ENCODE results near the gene TTBK1.

Gene TTBK1

DNA sequence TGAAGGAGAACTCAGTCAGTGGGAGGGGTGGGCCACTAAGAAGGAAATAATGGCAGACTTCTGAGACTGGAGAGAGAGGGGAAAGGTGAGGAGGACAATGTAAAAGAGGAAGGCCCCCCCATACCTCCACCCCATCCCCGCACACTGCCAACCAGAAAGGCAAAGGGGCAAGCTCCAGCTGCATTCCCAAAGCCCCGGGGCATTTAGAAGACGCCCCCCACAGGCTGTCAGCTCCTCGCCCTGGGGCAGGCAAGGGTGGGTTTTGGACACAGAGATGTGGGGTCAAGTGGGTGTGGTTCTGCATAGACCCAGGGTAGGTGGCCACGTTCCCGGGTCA is 34.0 kb downstream of the TTBK1 start:
- Histone ChIP-seq H3K4me1 (peaks cover 14% of the 10 kb centered on the region), H3K27ac (no peak overlapping the region), H3K4me2 (no peak overlapping the region)

DNA sequence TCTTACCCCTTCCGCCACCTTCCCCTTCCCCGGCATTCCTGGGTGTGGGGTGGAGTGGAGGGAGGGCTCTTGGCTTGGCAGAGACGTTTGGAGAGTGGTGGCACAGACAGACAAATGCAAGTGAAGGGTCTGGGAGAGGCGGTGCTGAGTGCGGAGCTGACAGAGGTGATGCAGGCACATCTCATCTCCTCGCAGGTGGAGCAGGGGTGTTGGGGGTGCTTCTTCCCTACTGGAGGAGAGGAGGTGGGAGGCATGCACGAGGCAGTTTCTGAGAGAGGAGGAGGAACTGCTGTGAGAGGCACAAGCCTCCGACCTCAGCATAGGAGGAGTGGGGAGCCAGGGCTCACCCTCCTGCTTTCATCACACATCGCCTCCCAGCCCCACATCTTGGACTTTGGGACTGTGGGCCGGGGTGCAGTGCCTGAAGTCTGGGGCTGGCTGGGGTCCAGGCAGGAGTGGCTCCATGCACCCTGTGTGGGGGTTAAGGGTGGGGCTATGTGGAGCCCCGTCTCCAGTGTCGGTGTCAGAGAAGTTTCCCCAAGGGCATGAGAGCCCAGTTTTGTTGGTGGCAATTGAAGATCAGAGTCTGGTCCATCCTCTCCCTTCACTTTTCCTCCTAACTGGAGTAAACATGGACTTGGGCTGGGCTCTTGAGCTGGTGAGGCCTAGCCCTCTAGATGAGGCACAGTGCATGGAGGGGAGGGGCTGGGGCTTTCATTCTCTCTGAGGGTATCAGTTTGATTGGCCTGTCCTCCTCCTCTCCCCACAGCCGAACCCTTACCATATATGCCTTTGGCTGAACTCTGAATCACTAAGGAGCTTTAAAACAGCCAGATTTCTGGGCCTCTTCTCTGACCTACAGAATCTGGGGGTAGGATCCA is 34.6 kb downstream of the TTBK1 start:
- Histone ChIP-seq H3K9me3 (no peaks in the 10 kb centered on the region), H3K4me2 (no peak overlapping the region), H3K36me3 (no peaks in the 10 kb centered on the region), H3K4me3 (no peak overlapping the region), H3K27ac (no peak overlapping the region), H3K4me1 (peaks cover 19% of the 10 kb centered on the region), H3K27me3 (peaks cover 53% of the 10 kb centered on the region), H3K9ac (no peak overlapping the region), H4K20me1 (peaks cover 6% of the 10 kb centered on the region; the same call in 1 of the 2 replicates)
- TF ChIP-seq Cebpa-rat (IDR thresholded peaks at IDR 0.05), result no peak

More for the DNA sequence above, 34.0 kb downstream of the TTBK1 start:
- Histone ChIP-seq H3K9ac (no peak overlapping the region), H3K36me3 (no peaks in the 10 kb centered on the region), H3K4me3 (no peak overlapping the region), H4K20me1 (peaks cover 6% of the 10 kb centered on the region; the same call in 1 of the 2 replicates), H3K27me3 (peaks cover 53% of the 10 kb centered on the region), H3K9me3 (no peaks in the 10 kb centered on the region)
- no peak for TF ChIP-seq Cebpa-rat (IDR thresholded peaks at IDR 0.05)

DNA sequence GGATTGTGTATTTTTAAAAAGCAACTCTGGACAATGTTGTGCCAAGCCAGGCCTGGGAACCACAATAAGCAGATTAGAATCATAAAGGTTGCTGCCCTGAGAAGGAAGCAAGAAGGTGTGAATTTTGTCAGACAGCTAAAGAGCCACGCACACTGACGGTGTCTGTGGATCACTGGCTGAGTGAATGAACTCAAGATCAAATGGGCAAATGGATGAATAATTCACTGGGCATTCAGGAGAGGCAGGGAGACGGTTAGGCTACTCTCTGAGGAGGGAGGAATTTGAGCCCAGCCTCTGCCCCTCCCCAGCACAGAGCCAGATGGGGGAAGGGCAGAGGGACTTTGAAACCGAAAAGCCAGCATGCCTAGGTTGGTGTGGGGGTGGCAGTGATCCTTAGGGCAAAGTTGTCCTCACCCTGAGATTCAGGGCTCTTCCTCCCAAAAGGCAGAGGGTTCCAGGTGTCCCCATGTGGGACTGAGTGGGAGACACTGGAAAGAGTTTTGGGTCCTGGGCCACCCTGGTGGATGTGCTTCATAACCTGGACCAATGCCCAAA is 35.3 kb downstream of the TTBK1 start:
- Histone ChIP-seq H3K4me1 (peaks cover 24% of the 10 kb centered on the region), H4K20me1 (peaks cover 6% of the 10 kb centered on the region; the same call in 1 of the 2 replicates), H3K27me3 (peaks cover 48% of the 10 kb centered on the region), H3K27ac (no peak overlapping the region), H3K4me2 (no peak overlapping the region), H3K36me3 (no peaks in the 10 kb centered on the region), H3K9ac (no peak overlapping the region), H3K4me3 (no peak overlapping the region), H3K9me3 (no peaks in the 10 kb centered on the region)
- TF ChIP-seq Cebpa-rat (IDR thresholded peaks at IDR 0.05), result no peak

DNA sequence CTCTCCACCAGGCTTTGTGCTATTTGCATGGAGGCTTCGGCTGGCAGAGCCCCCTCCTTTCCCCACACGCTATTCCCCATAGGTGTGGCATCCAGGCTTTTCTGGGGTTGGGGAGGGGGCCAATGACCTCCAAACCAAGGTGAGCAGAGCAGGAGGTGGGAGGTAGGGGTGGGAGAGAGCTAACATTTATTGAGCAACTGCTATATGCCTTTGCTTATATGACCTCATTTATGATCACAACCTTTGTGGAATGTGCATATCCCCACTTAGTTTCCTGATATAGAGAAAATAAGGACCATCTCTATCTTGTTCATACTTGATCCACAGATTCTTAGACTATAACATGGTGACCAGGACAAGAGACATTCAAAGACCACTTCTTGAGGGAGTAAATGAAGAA is 37.0 kb downstream of the TTBK1 start:
- Histone ChIP-seq H3K9me3 (no peaks in the 10 kb centered on the region), H3K4me2 (no peak overlapping the region), H3K4me1 (peaks cover 24% of the 10 kb centered on the region), H3K27me3 (peaks cover 38% of the 10 kb centered on the region), H3K9ac (no peak overlapping the region), H3K27ac (no peak overlapping the region), H3K36me3 (no peaks in the 10 kb centered on the region), H3K4me3 (no peak overlapping the region), H4K20me1 (peaks cover 6% of the 10 kb centered on the region; the same call in 1 of the 2 replicates)
- no peak for TF ChIP-seq Cebpa-rat (IDR thresholded peaks at IDR 0.05)

DNA sequence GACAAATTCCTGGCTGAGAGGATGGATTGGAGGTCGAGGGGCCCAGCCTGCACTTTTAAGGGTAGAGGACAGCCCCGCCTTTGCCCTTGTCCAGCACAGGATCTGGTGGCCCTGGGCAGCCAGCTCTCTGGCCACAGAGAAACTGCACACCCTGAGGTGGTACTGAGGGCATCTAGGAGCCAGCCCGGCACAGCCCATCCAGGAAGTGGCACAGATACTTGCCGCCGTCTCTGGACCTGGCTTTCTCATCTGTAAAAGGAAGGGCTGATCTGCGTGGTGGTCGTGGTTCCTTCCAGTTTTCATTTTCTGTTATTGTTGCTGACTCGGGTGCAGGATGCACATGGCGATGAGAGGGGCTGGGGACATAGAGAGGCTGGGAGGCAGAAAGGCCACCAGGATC is 38.8 kb downstream of the TTBK1 start:
- H3K4me1 ChIP-seq, result peaks cover 27% of the 10 kb centered on the region
- H3K4me3 ChIP-seq, result no peak overlapping the region
- no peak overlapping the region for H3K27ac ChIP-seq
- H3K9me3 ChIP-seq, result no peaks in the 10 kb centered on the region
- TF ChIP-seq Cebpa-rat (IDR thresholded peaks at IDR 0.05), result no peak
- no peak overlapping the region for H3K9ac ChIP-seq
- peaks cover 35% of the 10 kb centered on the region for H3K27me3 ChIP-seq
- no peak overlapping the region for H3K4me2 ChIP-seq
- H3K36me3 ChIP-seq, result no peaks in the 10 kb centered on the region
- no peaks in the 10 kb centered on the region for H4K20me1 ChIP-seq

DNA sequence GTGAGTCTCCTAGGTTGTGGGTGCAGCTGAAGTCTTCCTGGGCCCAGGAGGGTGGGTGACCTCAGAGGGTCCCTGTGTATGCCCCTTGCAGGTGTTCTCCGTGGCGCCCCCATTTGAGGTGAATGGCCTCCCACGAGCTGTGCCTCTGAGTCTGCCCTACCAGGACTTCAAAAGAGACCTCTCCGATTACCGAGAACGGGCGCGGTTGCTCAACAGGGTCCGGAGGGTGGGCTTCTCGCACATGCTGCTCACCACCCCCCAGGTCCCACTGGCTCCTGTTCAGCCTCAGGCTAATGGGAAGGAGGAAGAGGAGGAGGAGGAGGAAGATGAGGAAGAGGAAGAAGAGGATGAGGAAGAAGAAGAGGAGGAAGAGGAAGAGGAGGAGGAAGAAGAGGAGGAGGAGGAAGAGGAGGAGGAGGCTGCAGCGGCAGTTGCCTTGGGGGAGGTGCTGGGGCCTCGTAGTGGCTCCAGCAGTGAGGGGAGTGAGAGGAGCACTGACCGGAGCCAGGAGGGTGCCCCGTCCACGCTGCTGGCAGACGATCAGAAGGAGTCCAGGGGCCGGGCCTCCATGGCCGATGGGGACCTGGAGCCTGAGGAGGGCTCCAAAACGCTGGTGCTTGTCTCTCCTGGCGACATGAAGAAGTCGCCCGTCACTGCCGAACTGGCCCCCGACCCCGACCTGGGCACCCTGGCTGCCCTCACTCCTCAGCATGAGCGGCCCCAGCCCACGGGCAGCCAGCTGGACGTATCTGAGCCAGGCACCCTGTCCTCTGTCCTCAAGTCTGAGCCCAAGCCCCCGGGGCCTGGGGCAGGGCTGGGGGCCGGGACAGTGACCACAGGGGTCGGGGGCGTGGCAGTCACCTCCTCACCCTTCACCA is 39.6 kb downstream of the TTBK1 start:
- peaks cover 35% of the 10 kb centered on the region for H3K4me1 ChIP-seq

DNA sequence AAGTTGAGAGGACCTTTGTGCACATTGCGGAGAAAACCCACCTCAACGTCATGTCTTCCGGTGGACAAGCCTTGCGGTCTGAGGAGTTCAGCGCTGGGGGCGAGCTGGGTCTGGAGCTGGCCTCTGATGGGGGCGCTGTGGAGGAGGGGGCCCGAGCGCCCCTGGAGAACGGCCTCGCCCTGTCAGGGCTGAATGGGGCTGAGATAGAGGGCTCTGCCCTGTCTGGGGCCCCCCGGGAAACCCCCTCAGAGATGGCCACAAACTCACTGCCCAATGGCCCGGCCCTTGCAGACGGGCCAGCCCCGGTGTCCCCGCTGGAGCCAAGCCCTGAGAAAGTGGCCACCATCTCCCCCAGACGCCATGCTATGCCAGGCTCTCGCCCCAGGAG is 40.2 kb downstream of the TTBK1 start:
- no peaks in the 10 kb centered on the region for H4K20me1 ChIP-seq
- peaks cover 22% of the 10 kb centered on the region for H3K27me3 ChIP-seq
- no peaks in the 10 kb centered on the region for H3K36me3 ChIP-seq
- TF ChIP-seq Cebpa-rat (IDR thresholded peaks at IDR 0.05), result no peak
- no peaks in the 10 kb centered on the region for H3K9me3 ChIP-seq
- no peak overlapping the region for H3K4me2 ChIP-seq
- no peak overlapping the region for H3K9ac ChIP-seq
- H3K4me3 ChIP-seq, result no peak overlapping the region
- H3K4me1 ChIP-seq, result peaks cover 41% of the 10 kb centered on the region
- no peak overlapping the region for H3K27ac ChIP-seq

More for the DNA sequence above, 39.6 kb downstream of the TTBK1 start:
- Histone ChIP-seq H4K20me1 (no peaks in the 10 kb centered on the region), H3K36me3 (no peaks in the 10 kb centered on the region), H3K27ac (no peak overlapping the region), H3K9ac (no peak overlapping the region), H3K27me3 (peaks cover 27% of the 10 kb centered on the region), H3K4me3 (no peak overlapping the region), H3K4me2 (peak overlapping the region; percentile 21), H3K9me3 (no peaks in the 10 kb centered on the region)
- TF ChIP-seq Cebpa-rat (IDR thresholded peaks at IDR 0.05), result no peak

DNA sequence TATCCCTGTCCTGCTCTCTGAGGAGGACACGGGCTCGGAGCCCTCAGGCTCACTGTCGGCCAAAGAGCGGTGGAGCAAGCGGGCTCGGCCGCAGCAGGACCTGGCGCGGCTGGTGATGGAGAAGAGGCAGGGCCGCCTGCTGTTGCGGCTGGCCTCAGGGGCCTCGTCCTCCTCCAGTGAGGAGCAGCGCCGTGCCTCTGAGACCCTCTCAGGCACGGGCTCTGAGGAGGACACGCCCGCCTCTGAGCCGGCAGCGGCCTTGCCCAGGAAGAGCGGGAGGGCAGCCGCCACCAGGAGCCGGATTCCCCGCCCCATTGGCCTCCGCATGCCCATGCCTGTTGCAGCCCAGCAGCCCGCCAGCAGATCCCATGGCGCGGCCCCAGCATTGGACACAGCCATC is 40.6 kb downstream of the TTBK1 start:
- H3K27ac ChIP-seq, result no peak overlapping the region
- H3K9me3 ChIP-seq, result no peaks in the 10 kb centered on the region
- H3K27me3 ChIP-seq, result peaks cover 22% of the 10 kb centered on the region
- no peaks in the 10 kb centered on the region for H4K20me1 ChIP-seq
- H3K4me3 ChIP-seq, result no peak overlapping the region
- peaks cover 45% of the 10 kb centered on the region for H3K4me1 ChIP-seq
- TF ChIP-seq Cebpa-rat (IDR thresholded peaks at IDR 0.05), result no peak
- no peaks in the 10 kb centered on the region for H3K36me3 ChIP-seq
- H3K9ac ChIP-seq, result no peak overlapping the region
- no peak overlapping the region for H3K4me2 ChIP-seq

DNA sequence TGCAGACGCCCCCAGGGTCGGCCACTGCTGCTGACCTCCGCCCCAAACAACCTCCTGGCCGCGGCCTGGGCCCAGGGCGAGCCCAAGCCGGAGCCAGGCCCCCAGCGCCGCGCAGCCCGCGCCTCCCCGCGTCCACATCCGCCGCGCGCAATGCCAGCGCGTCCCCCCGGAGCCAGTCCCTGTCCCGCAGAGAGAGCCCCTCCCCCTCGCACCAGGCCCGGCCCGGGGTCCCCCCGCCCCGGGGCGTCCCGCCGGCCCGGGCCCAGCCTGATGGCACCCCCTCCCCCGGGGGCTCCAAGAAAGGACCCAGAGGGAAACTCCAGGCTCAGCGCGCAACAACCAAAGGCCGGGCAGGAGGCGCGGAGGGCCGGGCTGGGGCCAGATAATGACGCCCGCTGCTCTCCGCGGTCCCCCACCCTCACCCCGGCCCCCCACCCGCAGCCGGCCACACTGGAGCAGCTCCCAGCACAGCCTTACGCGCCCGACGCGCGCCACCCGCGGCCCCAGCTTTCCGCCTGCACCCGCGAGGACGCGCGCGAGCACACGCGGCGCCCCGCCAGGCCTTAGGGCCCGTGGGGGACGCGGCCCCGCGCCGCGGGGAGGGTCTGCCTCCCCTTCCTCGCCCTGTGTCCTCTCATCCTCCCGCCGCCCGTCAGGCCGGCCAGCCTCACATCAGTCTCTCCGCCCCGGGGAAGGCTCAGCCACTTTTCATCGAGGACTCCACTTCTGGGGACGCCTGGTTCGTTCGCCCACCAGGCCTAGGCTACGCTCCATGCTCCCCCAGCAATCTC is 41.9 kb downstream of the TTBK1 start:
- H3K27ac ChIP-seq, result no peak overlapping the region
- H3K4me2 ChIP-seq, result no peak overlapping the region
- H3K9me3 ChIP-seq, result no peaks in the 10 kb centered on the region
- H3K9ac ChIP-seq, result no peak overlapping the region
- H4K20me1 ChIP-seq, result no peaks in the 10 kb centered on the region
- H3K4me3 ChIP-seq, result no peak overlapping the region
- no peaks in the 10 kb centered on the region for H3K36me3 ChIP-seq
- TF ChIP-seq Cebpa-rat (IDR thresholded peaks at IDR 0.05), result no peak
- H3K4me1 ChIP-seq, result peaks cover 48% of the 10 kb centered on the region
- peaks cover 22% of the 10 kb centered on the region for H3K27me3 ChIP-seq

All from BLaER1 (cell line).